Activated CD4-positive, alpha-beta T cell treated with anti-CD3 and anti-CD28 coated beads, Interleukin-2, Interleukin-6, amounts not matched to agents 100 ng/mL and 50 ng/mL, durations not matched to agents 16 hours and 8 hours (primary cell): Measurements from ENCODE around the gene CYP4F22.
A peak's percentile ranks its signal among the peaks of the same experiment; 100 is the strongest.
"Not testable (repeated sequence)": the region's sequence is repeated elsewhere in the genome, so short reads cannot be mapped to it uniquely, and the experiment has no call there.

Source experiments
- DNase-seq: peaks from one replicate; pipeline ENCODE4 v3.0.0-alpha.2; 2020

Gene CYP4F22

DNA sequence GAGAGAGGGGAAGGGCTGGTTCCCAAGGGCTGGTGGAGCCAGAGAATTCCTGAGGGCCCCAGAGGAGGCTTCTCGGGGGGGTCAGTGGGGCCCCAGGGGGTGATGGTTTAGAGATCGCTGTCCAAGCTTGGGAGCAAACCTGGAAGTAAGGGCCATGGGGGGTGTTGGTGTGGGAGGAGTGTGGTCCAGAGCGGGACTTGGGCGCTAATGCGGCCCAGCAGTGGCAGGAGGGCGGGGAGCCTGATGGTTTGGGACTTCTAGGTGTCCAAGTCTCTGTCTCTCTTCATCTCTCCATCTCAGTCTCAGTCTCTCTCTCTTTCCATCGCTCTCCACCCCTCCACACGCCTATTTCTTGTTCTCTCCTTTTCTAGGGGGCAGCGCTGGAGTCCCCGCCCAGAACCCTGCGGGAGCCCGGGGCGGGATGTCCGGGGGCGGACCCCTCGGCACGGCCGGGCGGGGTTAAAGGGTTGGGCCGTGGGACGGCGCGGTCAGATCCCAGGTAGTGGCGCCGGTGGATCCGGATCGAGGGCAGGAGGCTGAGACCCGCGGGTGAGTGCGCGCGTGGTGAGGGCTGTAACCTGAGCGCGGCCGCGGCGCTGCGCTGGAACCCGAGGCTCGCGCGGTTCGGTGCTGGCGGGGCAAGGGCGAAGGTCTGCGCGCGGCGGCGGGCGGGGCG, at the start of gene CYP4F22:
Gene CYP4F22, plus strand, starts transcription at position 491 of the 676 bp plus-strand sequence. CDS start 16,812 bp downstream, outside the sequence.
- DNase-seq, result peak; percentile 4

DNA sequence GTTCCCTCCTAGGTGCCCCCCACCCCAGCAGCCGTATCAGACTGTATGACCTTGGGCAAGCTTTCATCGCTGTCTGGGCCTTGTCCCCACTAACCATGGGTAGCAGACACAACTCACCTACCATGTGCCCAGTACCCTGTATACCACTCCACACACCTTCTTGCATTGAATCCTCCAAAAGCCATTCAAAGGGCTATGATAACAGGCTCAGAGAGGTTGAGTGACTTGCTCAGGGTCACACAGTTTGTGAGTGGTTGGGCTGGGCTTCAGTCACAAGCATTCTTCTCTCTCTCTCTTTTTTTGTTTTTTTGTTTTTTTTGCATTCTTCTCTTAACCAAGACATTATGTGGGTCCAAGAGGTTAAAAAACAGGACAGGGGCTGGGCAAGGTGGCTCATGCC, 46.6 kb upstream of the CYP4F22 start:
- no peak for DNase-seq

DNA sequence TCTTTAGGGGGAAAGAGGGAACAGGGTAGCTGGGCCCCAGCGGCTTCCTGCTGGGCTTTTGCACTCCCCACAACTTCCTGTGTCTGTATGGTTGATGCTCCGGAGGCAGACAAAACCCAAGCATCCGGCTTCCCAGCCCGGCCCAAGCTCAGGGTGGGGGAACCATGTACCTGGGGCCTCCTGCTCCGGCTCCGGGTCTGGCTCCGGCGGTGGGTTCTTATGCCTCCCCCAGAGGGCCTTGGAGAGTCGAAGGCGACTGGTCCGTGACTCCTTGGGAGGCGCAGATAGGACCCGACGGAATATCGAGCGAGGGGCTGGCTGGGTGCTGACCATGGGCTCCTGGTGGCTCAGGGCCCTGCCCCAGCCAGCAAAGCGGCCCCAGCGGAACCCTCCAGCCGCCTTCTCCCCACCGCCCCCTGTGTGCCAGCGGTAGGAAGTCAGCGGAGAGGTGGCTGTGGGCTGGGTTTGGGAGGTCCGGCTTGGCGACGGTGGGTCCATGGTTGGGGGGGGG, 44.4 kb upstream of the CYP4F22 start:
- DNase-seq, result peak; percentile 90

DNA sequence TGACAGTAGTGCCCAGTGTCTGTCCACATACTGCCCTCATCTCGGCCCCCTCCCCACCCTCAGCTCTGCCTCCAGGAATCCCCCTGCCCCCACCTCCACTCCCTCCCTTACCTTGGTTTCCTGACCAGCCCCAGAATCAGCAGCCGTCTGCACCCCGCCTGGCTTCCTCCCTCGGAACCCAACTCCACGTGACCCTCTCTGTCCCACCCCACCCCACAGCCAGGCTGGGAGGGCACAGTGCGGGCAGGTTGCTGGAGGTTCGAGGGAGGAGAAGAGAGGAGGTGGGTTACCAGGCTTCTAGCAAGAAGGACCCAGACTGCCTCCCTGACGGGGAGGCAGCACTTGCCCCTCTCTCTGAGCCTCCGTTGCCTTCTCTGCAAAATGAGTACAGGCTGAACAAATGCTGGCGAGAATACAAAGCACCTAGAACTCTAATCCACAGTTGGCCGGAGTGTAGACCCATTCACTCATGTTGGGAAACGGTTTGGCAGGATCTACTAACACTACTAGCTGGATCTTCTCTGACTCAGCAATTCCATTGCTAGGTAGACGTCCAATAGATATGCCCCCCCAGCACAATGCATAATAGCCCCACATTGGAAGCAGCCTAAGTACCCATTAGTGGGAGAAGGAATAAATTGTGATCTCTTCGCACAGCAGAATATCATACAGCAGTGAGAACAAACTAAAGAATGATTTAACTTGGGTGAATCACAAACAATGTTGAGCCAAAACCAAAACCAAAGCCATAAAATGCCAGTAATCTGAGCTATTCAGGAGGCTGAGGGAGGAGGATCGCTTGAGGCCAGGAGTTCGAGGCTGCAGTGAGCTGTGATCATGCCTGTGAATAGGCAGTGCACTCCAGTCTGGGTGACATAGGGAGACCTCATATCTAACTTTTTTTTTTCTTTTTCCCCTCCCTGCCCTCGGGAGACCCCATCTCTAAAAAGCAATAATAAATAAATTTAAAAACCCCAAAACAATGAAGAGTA, 43.6 kb upstream of the CYP4F22 start, which contains the start of gene RASAL3:
Gene RASAL3, minus strand, starts transcription at position 151 of the 992 bp plus-strand sequence. CDS start 186 bp downstream, outside the sequence.
- peak; percentile 87 for DNase-seq

DNA sequence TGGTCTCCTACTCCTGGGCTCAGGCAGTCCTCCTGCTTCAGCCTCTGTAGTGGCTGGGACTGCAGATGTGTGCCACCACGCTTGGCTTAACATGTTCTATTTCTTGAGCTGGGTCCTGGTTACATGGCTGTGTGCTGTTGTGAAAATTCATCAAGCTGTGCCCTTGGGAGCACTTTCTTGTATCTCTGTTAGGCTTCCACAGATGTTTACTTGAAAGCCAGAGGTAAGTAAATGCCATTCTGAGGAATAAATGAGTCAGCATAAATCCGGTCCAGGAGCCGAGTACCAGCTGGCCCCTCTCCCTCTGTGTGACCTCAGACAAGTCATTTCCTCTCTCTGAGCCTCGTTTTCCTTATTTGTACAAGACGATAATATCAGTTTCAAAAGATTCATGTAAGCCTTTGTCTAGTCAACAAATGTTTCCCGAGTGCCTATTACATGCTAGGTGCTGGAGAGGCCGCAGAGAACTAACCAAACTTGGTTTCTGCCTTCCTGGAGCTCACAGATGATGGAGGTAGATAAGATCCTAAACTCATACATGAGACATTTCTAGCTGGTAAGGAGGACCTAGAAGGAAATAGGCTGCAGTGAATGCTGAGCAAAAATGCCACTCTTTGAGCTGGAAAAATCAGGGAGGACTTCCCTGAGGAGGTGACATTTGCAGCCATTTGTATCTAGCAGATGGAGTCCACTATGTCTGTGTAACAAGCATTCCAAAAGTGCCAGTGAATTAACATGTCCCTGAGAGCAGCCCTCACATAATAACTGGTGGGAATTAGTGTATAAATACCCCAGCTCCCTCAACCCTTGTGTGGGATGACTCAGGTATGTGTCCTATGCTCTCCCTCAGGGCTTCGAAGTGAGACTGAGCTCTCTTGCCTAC, 41.2 kb upstream of the CYP4F22 start:
- DNase-seq, result peak; percentile 93

DNA sequence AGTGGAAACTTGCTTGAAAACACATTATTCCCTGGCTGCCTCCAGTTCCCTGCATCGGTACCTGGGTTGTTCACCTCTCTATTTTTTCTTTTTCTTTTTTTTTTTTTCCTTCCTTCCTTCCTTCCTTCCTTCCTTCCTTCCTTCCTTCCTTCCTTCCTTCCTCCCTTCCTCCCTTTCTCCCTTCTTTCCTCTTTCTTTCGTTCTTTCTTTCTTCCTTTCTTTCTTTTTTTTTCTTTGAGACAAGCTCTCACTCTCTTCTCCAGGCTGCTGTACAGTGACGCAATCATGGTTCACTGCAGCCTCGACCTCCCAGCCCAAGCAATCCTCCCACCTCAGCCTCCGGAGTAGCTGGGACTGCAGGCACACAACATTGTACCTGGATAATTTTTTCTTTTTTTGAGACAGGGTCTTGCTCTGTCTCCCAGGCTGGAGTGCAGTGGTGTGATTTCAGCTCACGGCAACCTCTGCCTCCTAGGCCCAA, 40.6 kb upstream of the CYP4F22 start:
- DNase-seq, result no peak

DNA sequence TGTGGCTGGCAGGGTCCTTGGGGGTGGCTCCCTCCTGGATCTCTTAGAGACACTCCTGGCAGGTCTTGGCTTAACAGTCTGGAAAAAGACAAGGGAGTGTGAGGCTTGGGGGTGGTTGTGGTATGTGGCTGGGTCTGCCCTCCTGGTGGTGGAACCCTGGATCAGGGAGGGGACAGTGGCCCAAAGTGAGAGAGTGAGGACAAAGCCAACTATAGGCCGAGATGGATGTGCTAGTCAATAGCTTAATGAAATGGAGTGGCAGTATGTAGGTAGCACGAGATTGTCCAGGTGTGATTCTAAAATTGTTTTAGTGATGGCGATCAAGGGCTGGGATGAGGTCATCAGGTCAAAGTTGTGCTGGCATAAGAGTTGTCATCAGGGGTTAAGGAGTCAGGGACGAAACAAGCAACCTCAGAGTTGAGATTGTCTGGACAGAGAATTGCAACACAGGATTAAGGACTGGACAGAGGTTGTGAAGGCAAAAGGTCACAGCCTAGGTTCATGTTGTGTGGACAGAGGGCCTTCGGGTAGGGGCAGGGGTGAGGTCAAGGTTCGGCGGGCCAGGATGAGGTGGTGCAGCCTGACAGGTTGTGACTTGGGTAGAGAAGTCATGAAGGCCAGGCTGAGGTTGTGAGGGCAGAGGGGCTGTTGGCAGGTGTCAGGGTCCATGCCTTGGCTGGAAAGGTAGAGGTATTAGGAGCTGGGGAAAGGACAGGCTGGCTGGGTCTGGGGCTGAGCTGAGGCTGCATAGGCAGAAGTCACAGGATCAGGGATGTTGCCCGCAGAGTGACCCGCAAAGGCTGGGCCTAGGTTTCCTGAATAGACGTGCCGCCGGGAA, 39.4 kb upstream of the CYP4F22 start:
- no peak for DNase-seq

DNA sequence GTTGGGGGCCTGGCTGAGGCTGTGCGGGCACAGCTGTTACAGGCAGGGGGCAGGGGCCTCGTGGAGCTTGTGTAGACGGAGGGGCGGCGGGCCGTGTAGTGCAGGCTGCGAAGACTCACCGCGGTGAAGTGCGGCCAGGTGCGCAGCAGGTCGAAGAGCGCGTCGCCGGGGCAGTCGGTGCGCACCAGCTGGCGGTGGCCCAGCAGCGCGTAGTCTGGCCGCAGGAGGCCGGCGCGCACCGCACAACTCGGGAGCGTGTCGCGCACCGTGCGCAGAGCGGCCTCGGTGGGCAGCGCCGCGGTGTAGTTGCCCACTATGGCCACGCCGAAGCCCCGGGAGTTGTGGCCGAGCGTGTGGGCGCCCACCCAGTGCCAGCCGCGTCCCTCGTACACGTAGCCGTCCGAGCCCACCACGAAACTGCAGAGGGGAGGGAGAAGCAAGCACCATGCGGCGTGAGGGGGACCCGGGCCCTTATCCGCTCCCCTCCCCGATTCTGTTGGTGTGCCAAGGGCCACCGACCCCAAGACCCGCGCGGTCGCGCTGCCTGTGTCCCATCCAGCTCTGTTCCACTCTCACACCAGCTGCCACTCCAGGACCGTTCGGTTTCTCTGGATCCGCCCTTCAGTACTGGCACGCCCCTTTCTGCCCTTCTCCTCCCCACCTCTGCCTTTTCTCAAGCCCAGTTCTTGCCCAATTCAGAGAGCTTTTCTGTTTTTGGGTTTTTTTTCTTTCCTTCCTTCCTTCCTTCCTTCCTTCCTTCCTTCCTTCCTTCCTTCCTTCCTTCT, 38.6 kb upstream of the CYP4F22 start:
- DNase-seq, result no peak

DNA sequence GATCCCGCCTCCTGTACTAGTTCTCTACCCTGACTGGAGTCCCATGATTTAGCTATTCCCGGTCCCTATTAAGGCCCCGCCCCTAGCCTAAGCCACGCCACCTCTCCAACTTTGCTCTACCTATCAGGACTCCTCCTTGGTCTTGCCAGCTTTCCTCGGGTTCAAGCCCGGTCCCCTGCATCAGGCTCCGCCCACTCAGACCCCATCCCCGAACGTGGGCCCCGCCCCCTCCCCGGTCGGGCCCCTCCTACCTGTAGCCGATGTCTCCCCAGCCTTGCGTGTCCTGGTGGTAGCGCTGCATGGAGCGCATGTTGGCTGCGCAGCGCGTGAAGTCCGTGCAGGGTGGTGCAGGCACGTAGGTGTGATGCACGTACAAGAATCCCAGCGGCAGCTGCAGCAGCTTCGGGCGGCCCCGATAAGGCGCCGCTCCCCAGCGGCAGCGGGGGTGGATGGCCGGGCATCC, 36.7 kb upstream of the CYP4F22 start:
- DNase-seq, result no peak

DNA sequence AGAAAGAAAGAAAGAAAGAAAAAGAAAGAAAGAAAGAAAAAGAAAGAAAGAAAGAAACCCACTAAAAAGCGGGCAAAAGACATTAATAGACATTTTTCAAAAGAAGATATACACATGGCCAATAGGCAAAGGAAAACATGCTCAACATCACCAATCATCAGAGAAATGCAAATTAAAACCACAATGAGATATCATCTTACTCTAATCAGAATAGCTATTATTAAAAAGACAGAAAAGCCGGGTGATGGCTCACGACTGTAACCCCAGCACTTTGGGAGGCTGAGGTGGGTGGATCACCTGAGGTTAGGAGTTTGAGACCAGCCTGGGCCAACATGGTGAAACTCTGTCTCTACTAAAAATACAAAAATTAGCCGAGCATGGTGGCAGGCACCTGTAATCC, 34.5 kb upstream of the CYP4F22 start:
- DNase-seq, result not testable (repeated sequence)

DNA sequence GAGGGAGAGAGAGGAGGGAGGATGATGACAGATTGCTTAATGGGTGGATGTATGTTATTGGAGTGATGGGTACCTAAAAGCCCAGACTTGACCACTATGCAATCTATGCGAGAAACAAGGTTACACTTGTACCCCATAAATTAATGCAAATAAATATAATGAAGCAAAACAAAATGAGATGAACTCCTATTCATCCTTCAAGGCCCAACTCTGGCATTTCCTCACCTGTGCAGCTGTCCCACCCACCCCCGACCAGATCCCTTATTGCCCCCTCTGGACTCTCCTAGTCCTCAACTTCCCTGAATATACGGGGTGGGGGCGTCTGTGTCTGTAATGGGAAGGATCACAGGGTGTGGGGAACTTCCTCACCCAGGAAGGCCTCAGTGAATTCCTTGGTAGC, 33.2 kb upstream of the CYP4F22 start:
- DNase-seq, result no peak

DNA sequence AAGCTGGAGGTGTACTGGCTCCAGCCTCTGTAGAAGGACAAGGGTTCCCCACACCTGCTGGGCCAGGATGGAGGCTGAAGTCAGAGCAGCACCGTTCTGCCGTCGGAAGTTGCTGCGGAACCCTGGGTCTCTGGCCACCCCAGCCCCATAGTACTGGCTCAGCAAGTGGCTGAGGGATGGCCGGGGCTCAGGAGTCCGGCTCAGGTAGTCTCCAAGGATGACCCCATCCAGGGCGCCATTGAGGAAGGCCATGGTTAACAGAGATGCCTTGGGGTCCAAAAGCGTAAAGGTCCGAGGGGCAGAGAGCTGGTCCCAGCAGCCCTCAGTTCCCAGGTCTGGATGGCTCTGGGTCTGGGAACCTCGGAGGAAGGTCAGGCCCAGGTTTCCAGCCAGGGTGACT, 32.7 kb upstream of the CYP4F22 start:
- no peak for DNase-seq

DNA sequence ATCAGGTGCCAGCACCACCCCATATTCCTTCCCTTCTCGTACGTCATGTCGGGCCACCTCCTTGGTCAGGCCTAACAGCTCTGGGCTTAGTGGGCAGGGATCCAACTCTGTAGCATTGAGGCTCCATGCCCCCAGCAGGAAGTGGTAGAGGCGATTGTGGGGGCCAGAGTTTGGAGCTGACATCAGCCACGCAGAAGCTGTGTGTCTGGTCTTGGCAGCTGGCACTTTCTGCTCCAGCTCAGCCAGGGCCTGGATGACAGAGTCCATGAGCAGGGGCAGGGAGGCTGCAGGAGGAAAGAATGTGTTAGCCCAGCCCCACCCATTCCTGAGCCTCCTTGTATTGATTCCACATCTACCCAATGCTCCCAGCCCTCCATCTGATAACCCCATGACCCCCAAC, 32.0 kb upstream of the CYP4F22 start:
- DNase-seq, result no peak

DNA sequence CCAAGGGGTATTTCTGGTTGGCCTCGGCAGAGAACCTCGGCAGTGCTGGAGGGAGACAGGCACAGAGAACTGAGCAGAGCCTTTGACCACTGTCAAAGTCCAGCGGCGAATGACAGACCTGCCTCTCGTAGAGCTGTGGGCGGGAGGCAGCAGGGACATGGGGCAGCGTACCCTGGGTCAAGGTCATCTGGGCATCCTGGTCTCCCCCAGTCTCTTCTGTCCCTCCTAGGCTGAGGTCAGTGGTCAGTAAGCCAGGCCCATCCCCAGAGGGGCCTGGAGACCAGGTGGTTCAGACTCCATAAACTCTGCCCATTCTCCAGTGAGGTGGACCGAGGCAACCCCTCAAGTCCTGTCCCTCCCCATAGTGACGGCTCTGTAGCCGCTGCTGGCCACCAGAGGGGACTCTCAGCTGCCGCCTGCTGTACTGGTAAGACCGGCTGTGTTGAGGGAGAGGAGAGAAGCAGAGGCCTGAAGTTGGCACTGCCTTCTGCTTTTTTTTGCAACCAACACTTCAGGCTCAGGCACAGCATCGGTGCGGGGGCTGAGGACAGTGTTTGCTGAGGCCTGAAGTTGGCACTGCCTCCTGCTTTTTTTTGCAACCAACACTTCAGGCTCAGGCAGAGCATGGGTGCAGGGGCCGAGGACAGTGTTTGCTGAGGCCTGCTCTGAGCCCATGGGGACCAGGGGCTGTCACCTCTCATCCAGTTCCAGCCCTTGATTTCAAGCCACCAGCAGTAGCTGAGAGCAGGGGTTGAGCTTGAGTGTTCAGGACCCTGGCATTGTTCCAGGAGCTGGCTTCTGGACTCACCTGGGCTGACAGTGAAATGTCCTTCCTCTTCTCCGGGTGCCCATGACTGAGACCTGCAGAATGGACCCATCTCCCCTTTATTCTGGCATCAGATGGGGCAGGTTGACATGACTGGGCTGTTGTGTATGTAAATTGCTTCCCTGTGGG, 28.7 kb upstream of the CYP4F22 start, which contains the start of gene PGLYRP2:
Gene PGLYRP2, minus strand, starts transcription at position 111 of the 955 bp plus-strand sequence. CDS start 130 bp downstream, outside the sequence.
- DNase-seq, result no peak

DNA sequence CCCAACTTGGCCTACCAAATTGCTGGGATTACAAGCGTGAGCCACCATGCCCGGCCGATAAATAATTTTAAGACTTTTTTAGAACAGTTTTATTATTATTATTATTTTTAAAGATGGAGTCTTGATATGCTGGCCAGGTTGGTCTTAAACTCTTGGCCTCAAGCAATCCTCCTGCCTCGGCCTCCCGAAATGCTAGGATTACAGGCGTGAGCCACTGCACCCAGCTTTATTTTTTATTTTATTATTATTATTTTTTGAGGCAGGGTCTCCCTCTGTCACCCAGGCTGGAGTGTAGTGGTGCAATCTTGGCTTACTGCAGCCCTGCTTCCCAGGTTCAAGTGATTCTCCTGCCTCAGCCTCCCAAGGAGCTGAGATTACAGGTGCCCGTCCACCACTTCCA, 27.3 kb upstream of the CYP4F22 start:
- DNase-seq, result not testable (repeated sequence)

DNA sequence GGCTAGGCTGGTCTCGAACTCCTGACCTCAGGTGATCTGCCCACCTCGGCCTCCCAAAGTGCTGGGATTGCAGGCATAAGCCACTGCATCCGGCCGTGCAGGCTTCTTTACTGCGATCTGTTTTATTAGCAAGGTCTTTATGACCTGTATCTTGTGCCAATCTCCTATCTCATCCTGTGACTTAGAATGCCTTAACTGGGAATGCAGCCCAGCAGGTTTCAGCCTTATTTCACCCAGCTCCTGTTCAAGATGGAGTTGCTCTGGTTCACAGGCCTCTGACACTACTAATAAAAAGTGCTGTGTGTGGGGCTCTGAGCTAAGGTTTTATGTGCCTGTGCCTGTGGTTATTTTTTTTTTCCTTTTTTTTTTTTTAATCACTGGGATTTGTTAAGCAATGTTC, 22.6 kb upstream of the CYP4F22 start:
- DNase-seq, result not testable (repeated sequence)

DNA sequence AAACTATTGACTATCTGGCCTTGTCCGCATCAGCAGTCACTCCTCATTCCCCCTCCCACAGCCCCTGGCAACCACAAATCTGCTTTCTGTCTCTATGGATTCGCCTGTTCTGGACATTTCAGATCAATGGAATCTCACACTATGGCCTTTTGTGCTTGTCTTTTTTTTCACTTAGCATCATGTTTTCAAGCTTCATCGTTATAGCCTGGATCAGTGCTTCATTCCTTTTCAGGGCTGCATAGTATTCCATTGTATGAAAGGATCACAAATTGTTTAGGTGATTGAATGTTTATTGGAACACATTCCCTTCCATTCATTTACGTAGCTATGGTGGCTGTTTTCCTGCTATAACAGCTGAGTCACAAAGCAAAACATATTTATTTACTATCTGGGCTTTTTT, 21.3 kb upstream of the CYP4F22 start:
- no peak for DNase-seq

DNA sequence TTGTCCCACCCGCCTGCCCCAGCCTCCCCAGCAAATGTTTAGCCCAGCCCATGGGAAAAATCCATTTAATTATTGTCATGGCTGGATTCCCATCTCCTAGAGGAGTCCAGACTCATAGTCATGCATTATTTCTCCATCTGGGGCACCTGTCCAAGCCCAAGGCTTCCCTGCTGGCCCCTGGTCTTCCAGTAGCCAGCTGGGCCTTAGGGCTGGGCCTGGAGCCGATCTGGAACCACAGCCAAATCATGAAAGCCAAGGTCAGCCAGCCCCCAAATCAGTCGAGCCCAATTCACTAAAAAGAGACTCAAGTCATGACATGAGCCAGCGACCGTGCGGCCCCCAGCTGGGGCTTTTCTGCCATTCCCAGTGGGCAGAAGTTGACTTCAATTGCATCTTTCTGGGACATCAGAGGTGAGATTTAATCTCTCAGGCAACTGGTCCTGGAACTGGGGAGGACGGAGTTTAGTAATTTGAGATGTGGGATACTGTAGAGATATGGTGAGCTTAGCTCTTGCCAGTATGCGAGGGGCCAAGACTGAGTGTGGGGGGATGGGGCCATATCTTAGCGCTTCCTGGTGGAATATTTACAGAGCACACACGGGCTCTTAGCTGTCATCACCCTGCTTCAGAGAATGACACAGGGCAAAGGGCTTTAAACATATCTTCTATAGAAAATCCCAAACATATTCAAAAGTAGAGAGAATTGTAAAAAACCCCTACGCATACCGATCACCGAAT, 19.7 kb upstream of the CYP4F22 start:
- no peak for DNase-seq
